Heart left ventricle (tissue), 16 donors: ENCODE measurements around the gene CNTNAP5. TPM values are rescaled to one million over a fixed set of nuclear protein-coding genes. Genes with fewer than 3 reads are reported as not detected.
A peak's percentile ranks its signal among the peaks of the same experiment; 100 is the strongest.

Experiments
- ATAC-seq, 4 donors: fragments of 200-7000 bp; cut with Tn5 transposase; one replicate each; pipeline ENCODE4 v1.9.1; 2020 to 2022; ENCODE audit warnings: moderate library complexity in 4 of 4, mild to moderate bottlenecking in 3 of 4, moderate number of reproducible peaks in 1 of 4
- DNase-seq, 5 donors: peaks; one replicate each; pipeline ENCODE4 v3.0.0-alpha.2; 2020
- H3K27ac ChIP-seq, 12 donors: fragments of 200-600 bp; sonication (generic) in 4 of 12; one replicate each; pipeline versions ENCODE4 v1.5.0 to v1.8.0; 2016 to 2022; ENCODE audit warnings: mild to moderate bottlenecking in 2 of 12
- H3K27me3 ChIP-seq, 9 donors: fragments of 200-600 bp; sonication (generic) in 2 of 9; one replicate each; pipeline versions ENCODE4 v1.5.1 to v1.8.0; 2016 to 2022; ENCODE audit warnings: mild to moderate bottlenecking in 3 of 9
- H3K36me3 ChIP-seq, 9 donors: fragments of 200-600 bp; sonication (generic) in 2 of 9; one replicate each; pipeline versions ENCODE4 v1.5.0 to v1.8.0; 2018 to 2022; ENCODE audit warnings: mild to moderate bottlenecking in 2 of 9
- H3K4me1 ChIP-seq, 12 donors: fragments of 200-600 bp; sonication (generic) in 4 of 12; one replicate each; pipeline versions ENCODE4 v1.5.0 to v1.8.0; 2016 to 2022; ENCODE audit warnings: mild to moderate bottlenecking in 3 of 12
- H3K4me3 ChIP-seq, 12 donors: fragments of 200-600 bp; sonication (generic) in 4 of 12; one replicate each; pipeline versions ENCODE4 v1.5.0 to v1.8.0; 2017 to 2022; ENCODE audit warnings: mild to moderate bottlenecking in 9 of 12, moderate library complexity in 4 of 12
- H3K9me3 ChIP-seq, 12 donors: fragments of 200-600 bp; sonication (generic) in 4 of 12; one replicate each; pipeline versions ENCODE4 v1.5.0 to v1.8.0; 2016 to 2022; ENCODE audit warnings: mild to moderate bottlenecking in 1 of 12
- CTCF ChIP-seq, 12 donors: fragments of 200-600 bp; sonication (generic) in 4 of 12; IDR thresholded peaks; one replicate each; pipeline versions ENCODE4 v1.5.0 to v1.8.0; 2018 to 2022; ENCODE audit warnings: antibody characterized with exemption in 12 of 12, mild to moderate bottlenecking in 5 of 12
- POLR2A ChIP-seq, 2 donors: fragments of 450-650 bp; IDR thresholded peaks; one replicate each; pipeline ENCODE4 v1.6.1; 2017; ENCODE audit warnings: antibody characterized with exemption in 2 of 2, mild to moderate bottlenecking in 2 of 2, moderate library complexity in 2 of 2
- WGBS, 4 donors: extraction: QIAGEN DNeasy Blood & Tissue Kit in 2 of 4; methylation state at CpG; one replicate each; pipeline versions ENCODE4 v1.1.5 to v1.1.7; 2013 to 2018; 5-methylcytosine and 5-hydroxymethylcytosine counted together
- intact Hi-C, 10 donors: fragments of 100-400 bp; cut with DNase I; formaldehyde crosslinking; loops; one replicate each; pipeline versions ENCODE4 v1.11.1 to v1.14.2; 2022
- polyA plus RNA-seq, 2 donors: library from polyadenylated mRNA; stranded (reverse); fragments of 200-250 nt; gene quantifications; one replicate each; pipeline ENCODE4 v1.2.3, GENCODE V29; 2013
- total RNA-seq, 9 donors: library from RNA; depleted of rRNA in 2 of 9; stranded (reverse); fragments of >200 nt in 2 of 9; fragmentation: NEBNext Ultra II Directional in 3 of 9; extraction: Animal tissue kit (Norgen Biotek cat#: 25700) in 3 of 9; gene quantifications; one replicate each; pipeline versions ENCODE4 v1.1.0 to v1.2.4, GENCODE V29; 2016 to 2023
- donor health status: ischemic (EF 13 %, LVEDD 7.1; RV severe dilation, severe dysfunction).
- donor health status: healthy with polysubstance abuse.
- donor health status: DM: no; HTN: yes; CAD: no.
- donor health status: DM: no; HTN: no; CAD: no.
- donor health status: ischemic (EF 25% LVEDD 6.9; RV normal size, moderate dysfunction).
- donor health status: ischemic (EF 25% LVEDD 5.7; RV mildly dilated, moderate dysfunction).
- donor health status: healthy.
- donor health status: DM: yes; HTN: yes; CAD: no.
- donor health status: ischemic (EF 35%, LVEDD 5.7; RV mildly dilated, moderate dysfunction).
- donor health status: nonischemic (EF 11% LVEDD 7.7; RV severe dilation, severe dysfunction).
- donor health status: DM: yes; HTN: yes; CAD: no.
- donor health status: PGD.
- donor health status: ischemic (EF 29% LVEDD 5.4; RV normal size, mild dysfunction).
- donor health status: nonischemic (EF 23%, LVEDD 6.1; RV moderate dilation, normal function).

The CNTNAP5 gene
- total and polyA plus RNA-seq, 11 donors: not detected

- 60 to 75% (median 73%) methylated on average over 2 of the region's 2 CpGs for WGBS, 4 donors
- H3K4me3 ChIP-seq: no peak overlapping the region
- H3K36me3 ChIP-seq: no peaks in the 10 kb centered on the region
- TF ChIP-seq POLR2A (IDR thresholded peaks at IDR 0.05) (no peak), CTCF (IDR thresholded peaks at IDR 0.05) (no peak)
- intact Hi-C loops: loop anchor here in 6 of 10 donors (2.0 to 5.0 kb wide), 3 partner anchors 781 to 786 kb away; no protein-coding TSS in a partner anchor
- DNase-seq (no peak), ATAC-seq (no peak)
- H3K27ac ChIP-seq: no peak overlapping the region
- peaks cover 0 to 9% (median 0%) of the 10 kb centered on the region in 12 donors for H3K4me1 ChIP-seq
- peaks cover 4 to 51% (median 29%) of the 10 kb centered on the region in 9 donors for H3K27me3 ChIP-seq
- no peaks in the 10 kb centered on the region for H3K9me3 ChIP-seq
These were observed 1.4 kb downstream of the CNTNAP5 start for GRCh38 chr2:124026503-124026902.

- Histone ChIP-seq H3K27ac (no peak overlapping the region), H3K9me3 (no peaks in the 10 kb centered on the region), H3K27me3 (peaks cover 4 to 46% (median 29%) of the 10 kb centered on the region in 9 donors), H3K36me3 (no peaks in the 10 kb centered on the region), H3K4me3 (no peak overlapping the region), H3K4me1 (peaks cover 0 to 9% (median 0%) of the 10 kb centered on the region in 12 donors)
- WGBS, 4 donors: 0 to 2% (median 1%) methylated on average over 4 of the region's 4 CpGs
- intact Hi-C loops: loop anchor here in 7 of 10 donors (1.0 to 5.0 kb wide), 4 partner anchors 780 to 785 kb away; no protein-coding TSS in a partner anchor
- DNase-seq: no peak
- TF ChIP-seq POLR2A (IDR thresholded peaks at IDR 0.05): no peak
- peak; percentile 39 to 68 (median 62) for TF ChIP-seq CTCF (IDR thresholded peaks at IDR 0.05)
- ATAC-seq: peak in 3 of 4 donors; percentile 55 to 70 (median 63)
These were observed 2.1 kb downstream of the CNTNAP5 start for GRCh38 chr2:124027182-124027581.

DNA sequence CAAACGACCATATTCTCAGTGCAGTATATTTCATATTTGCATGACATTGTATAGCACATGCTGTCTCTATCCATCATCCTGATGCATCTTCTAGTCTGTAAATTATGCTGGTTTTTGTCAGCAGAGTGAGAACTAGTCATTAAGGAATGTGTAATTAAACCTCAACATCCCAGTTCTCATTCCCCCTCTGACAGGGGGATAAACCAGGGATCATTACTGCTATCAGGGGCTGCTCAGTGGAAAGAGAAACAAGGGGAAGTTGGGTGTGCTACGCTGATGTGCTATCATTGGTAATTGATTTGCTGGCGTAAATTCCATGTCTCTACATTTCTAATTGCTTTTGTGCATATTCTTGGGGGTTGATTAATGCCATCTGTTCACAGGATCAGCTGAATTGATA, 7.7 kb downstream of the CNTNAP5 start:
- Histone ChIP-seq H3K4me1 (no peaks in the 10 kb centered on the region), H3K27ac (no peak overlapping the region), H3K36me3 (no peaks in the 10 kb centered on the region), H3K27me3 (peaks cover 0 to 2% (median 0%) of the 10 kb centered on the region in 9 donors), H3K4me3 (no peak overlapping the region), H3K9me3 (no peaks in the 10 kb centered on the region)
- no peak for ATAC-seq
- 60 to 66% (median 62%) methylated on average over 3 of the region's 3 CpGs for WGBS, 4 donors
- DNase-seq: no peak
- intact Hi-C loops: loop anchor here in 1 of 10 donors (10.0 kb wide), 1 partner anchor 772 kb away; no protein-coding TSS in a partner anchor
- TF ChIP-seq POLR2A (IDR thresholded peaks at IDR 0.05) (no peak), CTCF (IDR thresholded peaks at IDR 0.05) (no peak)

DNA sequence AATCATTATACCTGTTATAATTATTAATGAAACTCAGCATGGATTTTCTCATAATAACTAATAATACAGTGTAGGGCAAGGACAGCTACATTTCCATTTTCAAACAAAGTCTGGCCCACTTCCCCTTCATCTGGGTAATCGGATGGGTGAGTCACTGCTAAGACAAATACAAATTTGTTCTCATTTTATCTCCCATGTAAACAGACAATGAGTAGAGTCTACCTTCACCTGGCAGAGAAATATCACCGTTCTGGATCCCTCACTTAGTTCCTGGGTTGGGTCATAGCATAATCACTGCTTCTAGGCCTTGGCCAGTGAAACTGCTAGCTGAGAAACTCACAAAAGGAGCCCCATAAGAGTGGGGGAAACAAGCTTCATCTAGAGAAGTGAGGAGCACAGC, 9.2 kb downstream of the CNTNAP5 start:
- DNase-seq: no peak
- Histone ChIP-seq H3K27ac (no peak overlapping the region), H3K9me3 (no peaks in the 10 kb centered on the region), H3K4me1 (no peaks in the 10 kb centered on the region), H3K4me3 (no peak overlapping the region), H3K27me3 (no peaks in the 10 kb centered on the region), H3K36me3 (no peaks in the 10 kb centered on the region)
- ATAC-seq: no peak
- WGBS, 4 donors: 62 to 71% (median 65%) methylated on average over 2 of the region's 2 CpGs
- TF ChIP-seq CTCF (IDR thresholded peaks at IDR 0.05) (no peak), POLR2A (IDR thresholded peaks at IDR 0.05) (no peak)
- intact Hi-C loops: loop anchor here in 1 of 10 donors (10.0 kb wide), 1 partner anchor 771 kb away; no protein-coding TSS in a partner anchor
